RCC 7860 (cell line): ENCODE results near the gene TERB1.

Experiments used
- DNase-seq: peaks from one replicate; pipeline ENCODE4 v3.0.0-alpha.2; 2015; ENCODE audit warnings: low spot score
- FAIRE-seq: peaks from 2 replicates; lab custom pipeline; 2012; peaks lifted over from hg19 to GRCh38; lab: Jason Lieb, UNC

TERB1 gene

GRCh38 chr16:66711581-66711980, 89.8 kb downstream of the TERB1 start:
- FAIRE-seq, result no peak

GRCh38 chr16:66706506-66706880, 94.9 kb downstream of the TERB1 start:
- DNase-seq (no peak), FAIRE-seq (no peak)

More at GRCh38 chr16:66711581-66711980, 89.8 kb downstream of the TERB1 start:
- DNase-seq, result no peak

- FAIRE-seq (no peak), DNase-seq (peak; percentile 11)
These were observed 95.4 kb downstream of the TERB1 start for GRCh38 chr16:66705790-66706505.
